Stimulated activated CD4-positive, alpha-beta T cell treated with anti-CD3 and anti-CD28 coated beads, TNF-alpha, amount 100 ng/mL, for 24 hours (primary cell): ENCODE results near the gene VRK2.
"Not testable (repeated sequence)": the region's sequence is repeated elsewhere in the genome, so short reads cannot be mapped to it uniquely, and the experiment has no call there.

ENCODE experiments used
- DNase-seq, 3 experiments: peaks; one replicate each; pipeline ENCODE4 v3.0.0-alpha.2; 2020; ENCODE audit warnings: low read depth in 3 of 3

The VRK2 gene

DNA sequence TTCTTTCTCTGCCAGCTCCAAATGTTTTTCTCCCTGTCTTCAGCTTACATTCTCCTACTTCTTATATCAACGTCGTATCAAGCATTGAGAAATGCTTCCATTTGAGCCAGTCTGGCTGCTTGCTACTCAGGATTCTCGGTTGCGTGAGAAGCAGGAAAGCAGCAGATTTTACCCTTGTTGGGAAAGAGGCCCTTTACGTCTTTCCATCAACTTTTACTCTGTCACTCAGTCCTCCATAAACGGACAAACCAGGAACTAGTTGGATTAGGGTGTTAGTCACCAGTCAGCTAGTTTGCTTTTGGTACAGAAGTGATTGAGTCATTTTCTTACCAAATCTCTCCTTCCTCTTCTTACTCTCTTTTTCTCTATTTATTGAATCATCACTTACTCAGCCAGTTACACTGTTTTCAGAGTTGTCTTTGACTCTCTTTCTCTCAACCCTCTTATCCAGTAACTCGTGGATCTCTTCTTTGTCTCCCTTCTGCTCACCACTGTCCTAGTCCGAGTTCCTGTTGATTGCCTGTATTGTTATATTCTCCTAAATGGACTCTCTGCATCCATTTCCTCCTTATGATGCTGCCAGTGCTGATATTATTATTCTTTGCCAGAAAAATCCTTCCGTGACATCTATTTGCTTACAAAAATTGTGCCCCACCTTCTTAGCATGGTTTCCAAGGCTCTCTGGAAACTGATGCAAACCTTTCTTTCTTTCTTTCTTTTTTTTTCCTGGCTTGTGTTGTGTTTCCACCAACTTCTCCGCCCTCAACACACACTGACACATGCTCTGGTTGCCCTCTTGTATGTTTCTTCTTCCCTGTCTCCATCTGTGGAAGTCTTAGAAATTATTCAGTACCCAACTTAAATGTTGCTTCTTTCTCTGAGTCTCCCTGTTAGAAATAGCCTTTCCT is 61.5 kb downstream of the VRK2 start:
- DNase-seq: no peak

GRCh38 chr2:58109481-58109880 is 62.9 kb downstream of the VRK2 start:
- no peak for DNase-seq

DNA sequence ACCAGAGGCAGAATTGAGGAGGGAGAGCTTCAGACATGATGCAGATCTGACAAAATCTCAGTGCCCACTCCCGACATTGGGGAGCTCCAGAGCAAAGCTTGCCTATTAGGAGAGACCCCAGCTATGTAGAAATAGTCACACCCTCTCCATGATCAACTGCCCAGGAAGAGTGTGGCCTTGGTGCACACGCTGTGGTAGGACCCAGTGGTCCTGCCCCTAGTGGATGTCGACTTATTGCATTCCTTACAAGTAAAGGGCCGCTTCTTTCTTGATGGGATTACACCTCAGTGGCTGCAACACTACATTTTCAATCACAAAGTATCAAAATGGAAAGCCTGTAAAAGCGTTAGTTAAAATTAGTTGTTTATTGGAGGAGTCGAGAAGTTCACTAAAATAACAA is 64.2 kb downstream of the VRK2 start:
- DNase-seq: no peak

DNA sequence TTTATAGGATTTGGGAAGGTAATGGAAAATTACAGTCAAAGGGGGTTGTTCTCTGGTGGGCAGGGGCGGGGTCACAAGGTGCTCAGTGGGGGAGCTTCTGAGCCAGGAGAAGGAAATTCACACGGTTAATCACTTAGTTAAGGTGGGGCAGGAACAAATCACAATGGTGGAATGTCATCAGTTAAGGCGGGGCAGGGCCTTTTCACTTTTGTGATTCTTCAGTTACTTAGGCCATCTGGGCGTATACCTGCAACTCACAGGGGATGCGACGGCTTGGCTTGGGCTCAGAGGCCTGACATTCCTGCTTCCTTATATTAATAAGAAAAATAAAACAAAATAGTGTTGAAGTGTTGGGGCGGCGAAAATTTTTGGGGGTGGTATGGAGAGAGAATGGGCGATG is 67.0 kb downstream of the VRK2 start:
- DNase-seq: not testable (repeated sequence)

GRCh38 chr2:58120626-58121229 is 74.1 kb downstream of the VRK2 start:
- no peak for DNase-seq

DNA sequence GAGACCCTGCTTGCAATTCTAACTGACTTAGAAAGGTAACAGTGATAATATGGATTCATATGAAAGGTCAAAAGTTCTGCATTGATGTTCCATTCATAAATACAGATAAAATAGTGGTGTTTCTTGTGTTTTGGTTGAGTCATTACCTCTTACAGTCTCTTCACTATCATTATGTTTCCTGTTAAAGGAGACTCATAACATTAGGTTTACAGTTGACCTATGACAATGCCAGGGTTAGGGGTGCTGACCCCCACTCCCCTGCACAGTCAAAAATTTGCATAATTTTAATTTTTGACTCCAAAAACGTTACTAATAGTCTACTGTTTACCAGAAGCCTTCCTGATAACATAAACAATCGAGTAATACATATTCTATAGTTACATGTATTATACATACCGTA is 75.4 kb downstream of the VRK2 start:
- no peak for DNase-seq

DNA sequence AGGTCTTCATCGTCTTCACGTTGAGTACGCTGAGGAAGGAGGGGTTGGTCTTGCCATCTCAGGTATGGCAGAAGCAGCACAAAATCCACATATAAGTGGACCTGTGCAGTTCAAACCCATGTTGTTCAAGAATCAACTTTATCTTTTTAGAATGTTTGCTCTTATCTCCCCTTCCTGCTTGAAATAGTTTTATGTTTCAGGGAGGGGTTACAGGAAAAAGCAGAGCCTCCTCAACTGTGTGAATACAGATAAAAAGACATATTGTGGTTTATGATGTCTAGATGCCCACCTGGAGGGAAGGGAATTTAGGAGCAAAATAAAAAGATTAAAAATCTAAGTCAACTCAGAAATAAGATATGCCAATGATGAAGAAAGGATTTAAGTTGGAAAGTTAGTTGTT is 75.9 kb downstream of the VRK2 start:
- no peak for DNase-seq

DNA sequence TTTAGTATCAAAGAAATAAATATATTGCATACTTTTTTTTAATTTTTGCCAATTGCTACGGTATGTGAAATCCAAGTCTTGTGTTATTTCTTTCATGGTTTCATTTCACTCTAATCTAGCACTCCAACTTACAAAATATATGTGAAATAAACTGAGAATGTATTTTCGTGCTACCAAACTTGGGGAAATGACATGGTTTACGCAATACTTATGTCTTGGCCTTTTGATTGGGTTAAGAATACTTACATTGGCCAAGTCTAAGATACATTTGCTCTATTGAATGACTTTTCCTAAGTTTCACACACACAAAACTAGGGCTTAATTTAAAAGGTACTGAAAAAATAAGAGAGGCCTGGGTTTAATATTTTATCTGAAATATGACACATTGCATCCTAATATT is 80.5 kb downstream of the VRK2 start:
- DNase-seq: no peak

GRCh38 chr2:58130238-58130637 is 83.6 kb downstream of the VRK2 start:
- no peak for DNase-seq

DNA sequence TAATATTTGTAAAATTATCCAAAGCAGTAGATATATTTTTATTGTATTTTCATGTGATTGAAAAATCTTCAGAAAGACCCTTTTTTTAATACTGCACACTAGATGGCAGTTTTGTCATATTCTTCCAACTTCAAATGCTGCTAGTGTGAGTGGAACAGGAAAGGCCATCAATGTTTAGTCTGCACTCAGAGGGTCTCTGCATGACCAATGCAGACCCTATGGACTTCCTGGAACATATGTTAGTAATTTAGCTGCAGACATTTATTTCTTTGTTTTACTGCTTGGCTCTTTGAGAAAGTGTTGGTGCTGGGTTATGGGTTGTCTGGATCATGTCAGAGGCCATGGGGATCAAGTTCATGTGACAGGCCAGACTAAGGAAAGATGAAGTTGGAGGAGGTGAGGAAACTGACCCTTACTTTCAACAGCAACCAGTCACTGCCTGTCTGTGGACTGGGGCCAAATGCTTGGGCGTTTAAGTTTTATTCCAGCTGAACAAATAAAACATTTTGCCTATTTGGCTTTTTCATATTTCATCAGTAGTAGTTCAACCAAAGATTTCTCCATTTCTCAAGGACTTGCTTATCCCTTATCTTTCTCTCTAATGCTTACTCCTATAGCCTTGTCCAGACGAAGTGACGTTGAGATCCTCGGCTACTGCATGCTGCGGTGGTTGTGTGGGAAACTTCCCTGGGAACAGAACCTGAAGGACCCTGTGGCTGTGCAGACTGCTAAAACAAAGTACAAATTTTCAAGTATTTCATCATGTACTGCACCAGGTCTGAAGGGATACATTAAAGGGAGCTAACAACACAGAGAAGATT is 84.8 kb downstream of the VRK2 start:
- DNase-seq: no peak

DNA sequence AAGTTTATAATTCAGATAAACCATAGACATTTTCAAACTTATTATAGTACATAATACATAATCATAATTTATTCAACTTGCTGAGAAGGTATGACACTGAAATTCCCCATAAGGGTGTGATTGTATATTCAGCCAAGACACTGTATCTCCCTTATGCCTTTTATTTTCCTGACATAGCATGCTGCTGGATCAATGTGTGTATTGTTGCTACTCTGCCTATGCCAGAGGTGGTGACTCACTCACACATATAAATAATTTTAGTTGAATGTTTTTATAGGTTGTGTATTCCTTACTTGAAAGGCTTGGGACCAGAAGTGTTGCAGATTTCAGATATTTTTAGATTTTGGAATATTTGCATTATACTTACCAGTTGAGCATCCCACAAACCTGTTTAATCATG is 86.8 kb downstream of the VRK2 start:
- no peak for DNase-seq

DNA sequence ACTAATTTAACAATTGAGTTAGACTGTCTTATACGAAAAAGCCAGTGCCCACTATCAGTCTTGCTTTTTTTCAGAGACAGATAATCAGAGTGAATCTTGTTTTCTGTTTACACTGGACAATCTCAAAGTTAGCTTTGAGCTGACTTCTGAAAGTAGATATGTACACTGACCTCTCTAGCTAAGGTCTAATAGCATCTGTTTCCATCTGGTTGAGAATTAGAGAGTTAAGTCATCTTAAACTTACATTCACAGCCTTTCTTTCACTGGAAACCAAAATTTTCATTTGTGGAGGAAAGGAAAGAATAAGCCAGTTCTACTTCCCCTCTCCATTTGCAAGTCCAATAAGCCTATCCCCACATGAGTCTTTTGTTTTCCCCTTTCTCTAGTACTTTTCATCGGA is 89.3 kb downstream of the VRK2 start:
- no peak for DNase-seq

DNA sequence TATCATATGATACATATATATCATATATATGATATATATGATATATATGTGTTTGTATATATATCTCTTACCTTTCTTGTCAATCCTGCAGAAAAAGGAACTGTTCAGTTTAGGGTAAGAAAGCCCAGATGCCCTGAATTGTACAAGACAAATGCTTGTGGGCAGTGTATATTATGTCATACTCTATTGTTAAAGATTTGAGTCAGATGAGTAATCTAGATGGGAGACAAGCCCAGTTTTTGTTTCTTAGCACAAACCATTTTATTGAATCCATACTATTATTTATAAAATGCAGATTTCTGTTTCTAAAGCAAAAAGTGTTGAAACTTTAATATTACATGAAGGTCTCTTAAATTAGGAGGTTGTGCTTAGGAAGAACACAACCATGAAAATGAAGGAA is 90.6 kb downstream of the VRK2 start:
- no peak for DNase-seq

- DNase-seq: no peak
Measured at GRCh38 chr2:58137856-58138255, 91.2 kb downstream of the VRK2 start.

DNA sequence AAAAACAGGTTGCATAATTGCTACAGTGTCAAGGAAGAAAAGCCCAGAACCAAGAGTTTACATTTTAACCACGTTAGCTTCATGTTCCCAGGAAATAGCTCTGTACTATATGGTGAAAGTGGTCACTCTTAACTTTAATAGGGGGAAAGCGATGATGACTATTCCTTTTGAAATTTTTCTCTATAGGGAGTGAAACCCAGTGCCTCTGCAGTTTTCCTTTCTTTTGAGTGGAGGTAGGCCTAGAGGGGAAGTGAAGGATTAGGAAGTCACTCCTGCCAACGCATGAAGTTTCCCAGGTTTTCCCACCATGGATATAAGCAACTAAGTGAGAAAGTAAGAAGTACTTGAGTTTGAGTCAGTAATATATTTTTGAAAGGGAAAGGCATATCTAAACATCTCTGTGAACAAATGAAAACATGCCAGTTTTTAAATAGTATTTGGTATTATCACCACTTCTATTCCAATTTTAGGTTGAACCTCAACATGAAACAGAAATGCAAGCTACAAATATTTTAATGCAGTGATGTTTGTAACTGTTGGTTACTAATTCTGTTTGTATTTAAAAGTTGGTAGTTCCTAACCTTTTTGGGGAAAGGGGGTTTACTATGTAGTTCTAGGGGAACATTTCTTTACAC is 91.9 kb downstream of the VRK2 start:
- no peak for DNase-seq

DNA sequence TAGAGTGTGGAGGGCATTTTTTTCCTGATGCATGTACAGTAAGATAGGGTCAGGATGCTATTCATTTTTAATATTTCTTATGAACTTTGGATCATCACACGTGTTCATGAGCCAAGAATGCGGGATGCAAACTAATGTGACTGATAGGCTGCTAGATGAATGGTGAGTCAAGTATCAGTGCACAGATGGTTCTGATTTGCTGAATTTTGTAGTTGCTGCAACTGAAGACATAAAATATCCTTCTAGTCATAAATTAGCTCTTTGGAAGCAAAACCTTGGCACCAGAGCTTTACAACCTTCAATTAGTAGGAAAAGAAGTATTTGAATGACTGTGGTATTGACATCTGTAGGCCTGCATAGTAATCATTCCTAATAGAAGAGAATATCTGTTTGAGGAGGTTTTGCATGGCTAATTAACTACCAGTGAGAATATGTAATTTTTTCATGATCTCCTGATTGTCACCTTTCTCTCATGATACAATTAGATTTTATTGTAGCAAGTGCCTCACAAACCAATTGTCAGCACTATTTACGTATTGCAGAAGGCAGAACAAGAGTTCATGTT is 94.0 kb downstream of the VRK2 start:
- no peak for DNase-seq

GRCh38 chr2:58145769-58146168 is 99.2 kb downstream of the VRK2 start:
- DNase-seq: not testable (repeated sequence)

DNA sequence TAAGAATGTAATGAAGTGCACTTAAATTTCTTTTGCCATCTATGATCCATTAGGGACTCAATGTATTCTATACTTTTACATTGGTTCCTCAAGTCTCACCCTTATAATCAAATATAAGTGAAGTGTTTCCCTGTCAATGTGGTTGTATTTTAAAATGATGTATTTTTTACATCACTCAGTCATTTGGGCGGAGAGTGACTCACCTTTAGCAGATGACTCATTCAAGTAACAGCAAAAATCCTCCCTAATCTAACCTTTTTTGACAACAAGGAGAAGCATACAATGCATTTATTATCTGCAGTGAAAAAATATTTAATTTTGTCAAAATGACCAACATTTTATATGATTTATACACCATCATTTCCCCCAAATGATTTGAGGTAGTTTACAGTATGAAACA is 100.1 kb downstream of the VRK2 start:
- DNase-seq: no peak

DNA sequence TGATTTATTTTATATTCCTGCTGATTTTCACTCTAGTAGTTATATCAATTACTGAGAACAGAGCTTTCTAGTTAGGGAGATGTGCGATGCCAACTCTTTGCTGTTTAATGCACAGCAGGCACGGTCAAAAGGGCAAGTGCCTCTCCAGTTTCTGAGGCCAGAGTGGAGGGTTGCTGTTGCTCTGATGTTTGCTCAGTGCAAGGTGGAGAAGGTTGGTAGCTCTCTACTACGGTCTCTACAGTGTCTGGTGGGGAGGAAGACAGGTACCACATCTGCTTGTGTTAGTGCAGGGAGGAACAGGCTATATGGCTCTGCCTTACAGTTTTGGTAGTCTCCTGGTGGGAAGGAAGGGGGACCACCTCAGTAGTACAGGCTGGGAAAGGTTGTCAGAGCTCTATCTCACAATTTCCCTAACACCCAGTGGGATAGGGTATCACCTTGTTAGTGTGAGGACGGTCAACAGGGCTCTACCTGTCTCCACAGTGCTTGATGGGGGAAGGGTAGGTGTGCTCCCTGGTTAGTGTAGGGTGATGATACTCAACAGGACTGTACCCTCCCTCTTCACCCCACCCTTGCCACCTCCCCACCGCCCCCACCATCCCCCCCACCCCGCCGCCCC is 108.7 kb downstream of the VRK2 start:
- no peak for DNase-seq

- DNase-seq: no peak
Measured at GRCh38 chr2:58156780-58157179, 110.2 kb downstream of the VRK2 start.

- no peak for DNase-seq
Measured at GRCh38 chr2:58157754-58158153, 111.1 kb downstream of the VRK2 start.
